ENCODE measurements around the gene GIMD1.
"Not testable (repeated sequence)": the region's sequence is repeated elsewhere in the genome, so short reads cannot be mapped to it uniquely, and the experiment has no call there.

GIMD1 gene

GRCh38 chr4:106351016-106351415 lies 17.6 kb downstream of the GIMD1 start:
- DNase-seq (ENCODE audit: low read depth in 2 of 2), result no peak

GRCh38 chr4:106347167-106347566 lies 21.4 kb downstream of the GIMD1 start:
- DNase-seq (ENCODE audit: low read depth in 2 of 2), result no peak

- no peak for DNase-seq (ENCODE audit: low read depth in 2 of 2)
Observed at GRCh38 chr4:106344647-106344970, 24.0 kb downstream of the GIMD1 start.

GRCh38 chr4:106343865-106344646 lies 24.5 kb downstream of the GIMD1 start:
- no peak for DNase-seq (ENCODE audit: low read depth in 2 of 2)

GRCh38 chr4:106340774-106341173 lies 27.8 kb downstream of the GIMD1 start:
- no peak for DNase-seq (ENCODE audit: low read depth in 2 of 2)

- no peak for DNase-seq (ENCODE audit: low read depth in 2 of 2)
Observed at GRCh38 chr4:106339431-106339830, 29.1 kb downstream of the GIMD1 start.

- DNase-seq (ENCODE audit: low read depth in 2 of 2), result no peak
Observed at GRCh38 chr4:106338671-106339070, 29.9 kb downstream of the GIMD1 start.

- DNase-seq (ENCODE audit: low read depth in 2 of 2), result no peak
Observed at GRCh38 chr4:106337916-106338315, 30.7 kb downstream of the GIMD1 start.

GRCh38 chr4:106336618-106337017 lies 32.0 kb downstream of the GIMD1 start:
- DNase-seq (ENCODE audit: low read depth in 2 of 2), result no peak

GRCh38 chr4:106334741-106335470 lies 33.7 kb downstream of the GIMD1 start:
- no peak for DNase-seq (ENCODE audit: low read depth in 2 of 2)

GRCh38 chr4:106333186-106333585 lies 35.4 kb downstream of the GIMD1 start:
- DNase-seq (ENCODE audit: low read depth in 2 of 2), result no peak

- no peak for DNase-seq (ENCODE audit: low read depth in 2 of 2)
Observed at GRCh38 chr4:106329041-106329618, 39.4 kb downstream of the GIMD1 start.

- no peak for DNase-seq (ENCODE audit: low read depth in 2 of 2)
Observed at GRCh38 chr4:106325800-106326199, 42.8 kb downstream of the GIMD1 start.

GRCh38 chr4:106323119-106323518 lies 45.5 kb downstream of the GIMD1 start:
- no peak for DNase-seq (ENCODE audit: low read depth in 2 of 2)

- not testable (repeated sequence) for DNase-seq (ENCODE audit: low read depth in 2 of 2)
Observed at GRCh38 chr4:106321814-106322213, 46.8 kb downstream of the GIMD1 start.

GRCh38 chr4:106321168-106321567 lies 47.4 kb downstream of the GIMD1 start:
- not testable (repeated sequence) for DNase-seq (ENCODE audit: low read depth in 2 of 2)

- no peak for DNase-seq (ENCODE audit: low read depth in 2 of 2)
Observed at GRCh38 chr4:106320235-106320634, 48.3 kb downstream of the GIMD1 start.

- no peak for DNase-seq (ENCODE audit: low read depth in 2 of 2)
Observed at GRCh38 chr4:106318511-106318910, 50.1 kb downstream of the GIMD1 start.

GRCh38 chr4:106317815-106318214 lies 50.8 kb downstream of the GIMD1 start:
- DNase-seq (ENCODE audit: low read depth in 2 of 2), result no peak

- DNase-seq (ENCODE audit: low read depth in 2 of 2), result no peak
Observed at GRCh38 chr4:106316773-106317409, 51.7 kb downstream of the GIMD1 start.

GRCh38 chr4:106315968-106316772 lies 52.4 kb downstream of the GIMD1 start, which contains the start of the genes AIMP1 and TBCK:
Gene AIMP1 (plus strand): TSS chr4:106316550. CDS start chr4:106325010, 8,460 bp downstream.
Gene TBCK (minus strand): TSS chr4:106316209. CDS start chr4:106308960, 7,249 bp downstream.
- peak; percentile 72 for DNase-seq (ENCODE audit: low read depth in 2 of 2)
